K562 (cell line): ENCODE measurements around the gene ACTL6A. TPM values are rescaled to one million over a fixed set of nuclear protein-coding genes. Genes with fewer than 3 reads are reported as not detected.

Experiments used
- CSDE1 ChIP-seq, 2 experiments: fragments of 450-650 bp; IDR thresholded peaks; 2 replicates each; pipeline ENCODE4 v1.6.1; 2016; ENCODE audit warnings: mild to moderate bottlenecking in 1 of 2
- CTCFL ChIP-seq: IDR thresholded peaks from 2 replicates; pipeline ENCODE4 v1.6.1; 2011; ENCODE audit warnings: borderline replicate concordance, low read depth, mild to moderate bottlenecking, moderate library complexity, low read length; ENCODE audit not compliant: insufficient read depth, poor library complexity, severe bottlenecking
- E2F4 ChIP-seq: sonication (generic); formaldehyde crosslinking; IDR thresholded peaks from 2 replicates; pipeline ENCODE4 v1.8.0; 2022; ENCODE audit warnings: mild to moderate bottlenecking, low read depth, missing genetic modification reagents
- EP400 ChIP-seq: fragments of 450-650 bp; IDR thresholded peaks from 2 replicates; pipeline ENCODE4 v1.6.1; 2017; ENCODE audit warnings: antibody characterized with exemption, mild to moderate bottlenecking, moderate library complexity
- ETS1 ChIP-seq: conservative IDR thresholded peaks from 2 replicates; pipeline ENCODE4 v1.6.1; 2011; ENCODE audit warnings: low read depth, mild to moderate bottlenecking, low read length; ENCODE audit not compliant: control insufficient read depth
- HDAC6 ChIP-seq: IDR thresholded peaks from 2 replicates; pipeline ENCODE4 v1.6.1; 2012; ENCODE audit warnings: low read depth, mild to moderate bottlenecking, control low read depth, inconsistent platforms, low read length, moderate library complexity
- HMGXB4 ChIP-seq: sonication (generic); formaldehyde crosslinking; IDR thresholded peaks from 2 replicates; pipeline ENCODE4 v1.8.1; 2023; ENCODE audit warnings: mild to moderate bottlenecking, missing genetic modification reagents
- KDM5B ChIP-seq: fragments of 200-600 bp; sonication (generic); IDR thresholded peaks from 2 replicates; pipeline ENCODE4 v1.6.1; 2012; ENCODE audit warnings: low read depth, mild to moderate bottlenecking, moderate library complexity, low read length, control low read depth, inconsistent platforms; ENCODE audit not compliant: insufficient replicate concordance
- MAZ ChIP-seq, 2 experiments: fragments of 450-650 bp in 1 of 2; sonication (generic) in 1 of 2; formaldehyde crosslinking; IDR thresholded peaks in 1 of 2; conservative IDR thresholded peaks in 1 of 2; 2 replicates each; pipeline versions ENCODE4 v1.4.0 to v1.5.0; 2020; ENCODE audit warnings: mild to moderate bottlenecking in 1 of 2, missing genetic modification reagents in 1 of 2
- RAD21 ChIP-seq, 2 experiments: fragments of 250-450 bp in 1 of 2; fragments of 450-650 bp in 1 of 2; sonication (Bioruptor Pico) in 1 of 2; formaldehyde crosslinking in 1 of 2; IDR thresholded peaks in 1 of 2; conservative IDR thresholded peaks in 1 of 2; 2 replicates each; pipeline versions ENCODE4 v1.4.0 to v1.8.0; 2020 to 2022; ENCODE audit warnings: mild to moderate bottlenecking in 2 of 2, moderate library complexity in 1 of 2
- RBFOX2 ChIP-seq: fragments of 200-400 bp; formaldehyde crosslinking; IDR thresholded peaks from 2 replicates; pipeline ENCODE4 v1.6.1; 2017; ENCODE audit warnings: low read depth, mild to moderate bottlenecking, low read length, moderate library complexity
- SNIP1 ChIP-seq: fragments of 450-650 bp; IDR thresholded peaks from 2 replicates; pipeline ENCODE4 v1.7.1; 2017; ENCODE audit warnings: low read depth, mild to moderate bottlenecking
- TAF1 ChIP-seq: IDR thresholded peaks from 2 replicates; pipeline ENCODE4 v1.6.1; 2011; ENCODE audit warnings: mild to moderate bottlenecking, low read length, moderate library complexity; ENCODE audit not compliant: insufficient read depth, control insufficient read depth, severe bottlenecking; ENCODE audit errors: extremely low read depth
- ZC3H4 ChIP-seq: sonication (generic); formaldehyde crosslinking; IDR thresholded peaks from 2 replicates; pipeline ENCODE4 v1.9.0; 2021; ENCODE audit warnings: missing genetic modification reagents, borderline replicate concordance
- polyA plus RNA-seq, 8 experiments: library from polyadenylated mRNA; depleted of rRNA in 4 of 8; stranded (reverse) in 5 of 8; unstranded in 3 of 8; fragments of >200 nt; fragmentation: Nextera tagmentation in 2 of 8; fragmentation: Illumina TruSeq in 1 of 8; extraction: Ambion mirVana in 2 of 8; extraction: Trizol in 1 of 8; gene quantifications; 2 replicates each; pipeline versions ENCODE4 v1.2.1 to v1.2.3, GENCODE V29; 2011 to 2014; ENCODE audit warnings: inconsistent platforms in 1 of 8, missing spikeins in 1 of 8
- total RNA-seq, 7 experiments: library from RNA; depleted of rRNA in 6 of 7; stranded (reverse); fragments of >200 nt in 6 of 7; fragmentation: Illumina TruSeq in 2 of 7; extraction: Trizol in 2 of 7; gene quantifications; 2 replicates each; pipeline versions ENCODE4 v1.2.1 to v1.2.3, GENCODE V29; 2011 to 2021; ENCODE audit warnings: low replicate concordance in 1 of 7
- TF ChIP-seq, protein P1 (sequence below): sonication (generic); formaldehyde crosslinking; IDR thresholded peaks from 2 replicates; pipeline ENCODE4 v1.8.0; 2022; ENCODE audit warnings: mild to moderate bottlenecking, missing genetic modification reagents

The ACTL6A gene
- total and polyA plus RNA-seq, 9 of the 15 experiments (the other 6 are each of a cell fraction or from before 2014, with no cell fraction given): 107 to 243 (median 157) TPM

- TF ChIP-seq ETS1 (peak; percentile 52; the same call in 1 of the 2 replicates), RAD21 (CRISPR knock-in tag; conservative IDR thresholded peaks at IDR 0.05 in 1 of 2, IDR thresholded peaks at IDR 0.05 in 1 of 2) (0 out of 4 replicates have a peak, but pooled peaks of 1 of the 2 experiments have one; percentile 15), RBFOX2 (peak; percentile 77), KDM5B (peak; percentile 42), E2F4 (no peak), TAF1 (peak; percentile 44), HDAC6 (no peak), EP400 (no peak), ZC3H4 (CRISPR knock-in tag) (no peak), CTCFL (peak; percentile 29), SNIP1 (no peak), CSDE1 (IDR thresholded peaks at IDR 0.05) (no peak), HMGXB4 (CRISPR knock-in tag) (peak; percentile 87), MAZ (CRISPR knock-in tag; conservative IDR thresholded peaks at IDR 0.05 in 1 of 2, IDR thresholded peaks at IDR 0.05 in 1 of 2) (0 out of 4 replicates have a peak, but pooled peaks of 1 of the 2 experiments have one; percentile 9)
- TF ChIP-seq, protein P1, sequence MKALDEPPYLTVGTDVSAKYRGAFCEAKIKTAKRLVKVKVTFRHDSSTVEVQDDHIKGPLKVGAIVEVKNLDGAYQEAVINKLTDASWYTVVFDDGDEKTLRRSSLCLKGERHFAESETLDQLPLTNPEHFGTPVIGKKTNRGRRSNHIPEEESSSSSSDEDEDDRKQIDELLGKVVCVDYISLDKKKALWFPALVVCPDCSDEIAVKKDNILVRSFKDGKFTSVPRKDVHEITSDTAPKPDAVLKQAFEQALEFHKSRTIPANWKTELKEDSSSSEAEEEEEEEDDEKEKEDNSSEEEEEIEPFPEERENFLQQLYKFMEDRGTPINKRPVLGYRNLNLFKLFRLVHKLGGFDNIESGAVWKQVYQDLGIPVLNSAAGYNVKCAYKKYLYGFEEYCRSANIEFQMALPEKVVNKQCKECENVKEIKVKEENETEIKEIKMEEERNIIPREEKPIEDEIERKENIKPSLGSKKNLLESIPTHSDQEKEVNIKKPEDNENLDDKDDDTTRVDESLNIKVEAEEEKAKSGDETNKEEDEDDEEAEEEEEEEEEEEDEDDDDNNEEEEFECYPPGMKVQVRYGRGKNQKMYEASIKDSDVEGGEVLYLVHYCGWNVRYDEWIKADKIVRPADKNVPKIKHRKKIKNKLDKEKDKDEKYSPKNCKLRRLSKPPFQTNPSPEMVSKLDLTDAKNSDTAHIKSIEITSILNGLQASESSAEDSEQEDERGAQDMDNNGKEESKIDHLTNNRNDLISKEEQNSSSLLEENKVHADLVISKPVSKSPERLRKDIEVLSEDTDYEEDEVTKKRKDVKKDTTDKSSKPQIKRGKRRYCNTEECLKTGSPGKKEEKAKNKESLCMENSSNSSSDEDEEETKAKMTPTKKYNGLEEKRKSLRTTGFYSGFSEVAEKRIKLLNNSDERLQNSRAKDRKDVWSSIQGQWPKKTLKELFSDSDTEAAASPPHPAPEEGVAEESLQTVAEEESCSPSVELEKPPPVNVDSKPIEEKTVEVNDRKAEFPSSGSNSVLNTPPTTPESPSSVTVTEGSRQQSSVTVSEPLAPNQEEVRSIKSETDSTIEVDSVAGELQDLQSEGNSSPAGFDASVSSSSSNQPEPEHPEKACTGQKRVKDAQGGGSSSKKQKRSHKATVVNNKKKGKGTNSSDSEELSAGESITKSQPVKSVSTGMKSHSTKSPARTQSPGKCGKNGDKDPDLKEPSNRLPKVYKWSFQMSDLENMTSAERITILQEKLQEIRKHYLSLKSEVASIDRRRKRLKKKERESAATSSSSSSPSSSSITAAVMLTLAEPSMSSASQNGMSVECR: peak; percentile 83
Measured at GRCh38 chr3:179563271-179563783, 601 bp downstream of the ACTL6A start (continued).
